ENCODE results near the gene ALDH18A1.

The ALDH18A1 gene

GRCh38 chr10:95574649-95575365, 81.7 kb downstream of the ALDH18A1 start:
- DNase-seq, result no peak

- no peak for DNase-seq
Observed at GRCh38 chr10:95573964-95574604, 82.4 kb downstream of the ALDH18A1 start.

- DNase-seq, result no peak
Observed at GRCh38 chr10:95573527-95573926, 83.0 kb downstream of the ALDH18A1 start.

DNA sequence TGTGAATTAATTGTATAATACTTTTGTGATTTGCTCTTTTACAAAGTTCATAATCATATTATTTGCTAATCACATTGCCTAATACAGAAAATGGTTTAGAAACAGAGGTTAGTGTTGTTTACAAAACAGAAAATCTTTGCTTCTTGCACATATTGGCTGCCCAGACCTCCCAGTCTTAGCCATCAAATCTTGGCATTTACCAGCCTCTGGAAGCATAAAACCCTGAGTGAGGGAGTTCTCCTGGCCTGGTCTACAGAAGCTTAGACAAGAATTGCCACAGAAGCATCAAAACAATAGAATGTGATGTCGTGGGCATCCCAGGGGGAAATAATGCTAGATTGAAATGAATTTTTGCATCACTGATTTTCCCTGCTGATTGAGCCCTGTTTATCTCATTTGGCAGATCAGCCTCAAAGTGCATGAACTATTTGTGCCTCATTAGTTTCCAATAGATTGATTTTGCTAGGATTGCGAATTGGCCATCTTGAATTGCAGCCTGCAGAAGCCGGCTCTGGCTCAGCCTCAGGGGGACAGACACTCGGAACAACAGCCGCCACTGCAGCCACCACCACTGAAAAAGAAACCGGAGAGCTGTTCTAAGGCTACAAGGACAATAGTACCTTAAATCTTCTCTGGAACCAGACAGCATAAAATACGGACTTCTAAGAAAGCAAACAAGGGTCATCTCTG, 84.2 kb downstream of the ALDH18A1 start:
- no peak for DNase-seq

DNA sequence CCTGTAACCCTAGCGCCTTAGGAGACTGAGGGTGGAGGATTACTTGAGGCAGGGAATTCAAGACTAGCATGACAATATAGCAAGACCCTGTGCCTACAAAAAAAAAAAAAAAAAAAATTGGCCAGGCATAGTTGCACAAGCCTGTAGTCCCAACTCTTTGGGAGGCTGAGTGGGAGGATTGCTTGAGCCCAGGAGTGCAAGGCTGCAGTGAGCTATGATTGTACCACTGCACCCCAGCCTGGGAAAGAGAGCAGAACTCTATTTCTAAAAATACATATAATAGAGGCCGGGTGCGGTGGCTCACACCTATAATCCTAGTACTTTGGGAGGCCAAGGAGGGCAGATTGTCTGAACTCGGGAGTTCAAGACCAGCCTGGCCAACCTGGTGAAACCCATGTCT, 85.1 kb downstream of the ALDH18A1 start:
- DNase-seq, result no peak

DNA sequence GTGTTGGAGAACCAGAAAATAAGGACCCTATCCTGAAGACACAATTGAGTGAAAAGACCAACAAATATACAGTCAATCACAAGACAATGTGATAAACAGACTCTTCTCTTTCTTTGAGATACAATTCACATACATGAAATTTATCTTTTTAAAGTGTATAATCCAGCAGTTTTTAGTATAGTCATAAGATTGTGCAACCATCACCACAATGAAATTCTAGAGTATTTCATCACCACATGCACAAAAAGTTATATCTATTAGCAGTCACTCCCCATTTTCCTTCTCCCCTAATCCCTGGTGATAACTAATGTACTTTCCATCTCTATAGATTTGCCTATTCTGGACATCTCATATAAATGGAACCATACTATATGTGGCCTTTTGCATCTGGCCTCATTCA, 87.1 kb downstream of the ALDH18A1 start:
- no peak for DNase-seq

DNA sequence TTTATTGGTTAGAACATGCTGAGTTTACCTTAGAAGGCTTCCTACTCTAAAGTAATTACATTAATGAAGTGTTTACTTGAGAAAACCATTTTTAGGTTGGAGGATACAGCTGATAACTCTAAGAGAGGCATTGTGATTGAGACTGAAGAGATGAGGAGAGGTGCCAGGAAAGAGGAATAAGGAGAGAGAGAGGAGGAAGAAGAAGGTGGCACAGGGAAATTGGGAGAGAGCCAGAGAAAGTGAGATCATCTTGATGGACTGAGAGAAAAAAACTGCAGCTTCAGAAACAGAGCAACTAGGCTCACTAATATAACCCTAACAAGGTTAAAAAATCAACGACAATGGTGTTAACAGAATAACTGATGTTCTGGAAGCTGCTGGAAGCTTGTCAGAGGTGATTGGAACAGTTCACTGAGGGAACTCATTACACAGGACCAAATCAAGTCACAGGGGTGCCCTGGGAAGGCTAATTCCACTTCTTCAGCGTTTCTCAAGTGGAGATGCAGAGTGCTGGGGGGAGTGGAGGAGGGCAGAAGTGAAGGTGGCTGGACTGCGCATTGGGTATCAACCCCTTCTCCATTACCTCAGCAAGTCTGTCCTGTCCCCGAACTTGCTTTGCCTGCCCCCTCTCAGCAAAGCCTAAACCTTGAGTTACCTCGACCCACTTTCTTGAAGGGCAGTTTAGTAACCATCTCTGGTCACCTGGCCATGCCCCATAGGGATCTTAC, 88.4 kb downstream of the ALDH18A1 start:
- DNase-seq, result no peak

- DNase-seq, result no peak
Observed at GRCh38 chr10:95566136-95566535, 90.4 kb downstream of the ALDH18A1 start.

- no peak for DNase-seq
Observed at GRCh38 chr10:95565336-95565735, 91.2 kb downstream of the ALDH18A1 start.

DNA sequence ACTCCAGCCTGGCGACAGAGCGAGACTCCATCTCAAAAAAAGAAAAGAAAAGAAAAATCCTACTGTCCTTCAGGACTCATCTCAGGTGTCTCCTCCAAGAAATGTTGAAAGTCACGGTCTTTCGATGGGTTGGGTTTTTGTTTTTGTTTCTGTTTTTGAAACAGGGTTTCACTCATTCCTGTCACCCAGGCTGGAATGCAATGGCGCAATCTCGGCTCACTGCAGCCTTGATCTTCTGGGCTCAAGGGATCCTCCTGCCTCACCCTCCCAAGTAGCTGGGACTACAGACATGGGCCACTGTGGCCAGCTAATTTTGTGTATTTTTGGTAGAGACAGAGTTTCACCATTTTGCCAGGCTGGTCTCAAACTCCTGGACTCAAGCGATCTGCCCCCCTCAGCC, 92.2 kb downstream of the ALDH18A1 start:
- DNase-seq, result no peak

DNA sequence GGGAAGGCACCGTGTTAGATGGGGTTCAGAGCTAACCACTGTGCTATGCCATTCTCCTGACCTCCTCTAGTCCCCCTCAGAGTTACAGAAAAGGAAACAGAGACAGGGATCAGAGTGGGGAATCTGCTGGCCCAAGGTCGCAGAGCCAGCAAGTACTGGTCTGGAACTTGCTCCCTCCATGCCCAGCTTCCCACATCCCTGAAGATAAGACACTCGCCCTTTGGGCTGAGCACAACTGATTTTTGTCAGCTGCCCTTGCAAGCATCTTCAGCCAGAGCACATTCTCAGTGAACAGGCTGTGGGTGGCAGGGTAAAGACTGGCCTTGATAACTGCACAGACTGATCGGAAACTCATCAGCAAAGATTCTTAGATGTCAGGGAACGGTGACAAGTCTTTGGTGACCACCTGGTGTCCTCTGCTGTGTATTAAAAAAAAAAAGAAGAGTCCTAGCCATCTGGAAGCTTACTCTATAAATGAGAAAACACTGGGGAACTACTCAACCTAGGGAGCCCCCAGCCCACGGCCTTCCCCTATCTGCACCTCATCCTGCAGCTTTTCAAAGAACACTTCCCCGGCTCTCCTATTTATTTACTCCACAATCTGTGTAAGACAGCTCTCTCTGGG, 94.1 kb downstream of the ALDH18A1 start:
- no peak for DNase-seq

GRCh38 chr10:95561864-95562177, 94.7 kb downstream of the ALDH18A1 start:
- DNase-seq, result no peak

GRCh38 chr10:95561177-95561863, 95.2 kb downstream of the ALDH18A1 start, which contains the start of gene SORBS1:
SORBS1 (minus strand) TSS chr10:95561371; CDS start chr10:95441135, 120,236 bp downstream.
- peak; percentile 68 to 69 for DNase-seq

DNA sequence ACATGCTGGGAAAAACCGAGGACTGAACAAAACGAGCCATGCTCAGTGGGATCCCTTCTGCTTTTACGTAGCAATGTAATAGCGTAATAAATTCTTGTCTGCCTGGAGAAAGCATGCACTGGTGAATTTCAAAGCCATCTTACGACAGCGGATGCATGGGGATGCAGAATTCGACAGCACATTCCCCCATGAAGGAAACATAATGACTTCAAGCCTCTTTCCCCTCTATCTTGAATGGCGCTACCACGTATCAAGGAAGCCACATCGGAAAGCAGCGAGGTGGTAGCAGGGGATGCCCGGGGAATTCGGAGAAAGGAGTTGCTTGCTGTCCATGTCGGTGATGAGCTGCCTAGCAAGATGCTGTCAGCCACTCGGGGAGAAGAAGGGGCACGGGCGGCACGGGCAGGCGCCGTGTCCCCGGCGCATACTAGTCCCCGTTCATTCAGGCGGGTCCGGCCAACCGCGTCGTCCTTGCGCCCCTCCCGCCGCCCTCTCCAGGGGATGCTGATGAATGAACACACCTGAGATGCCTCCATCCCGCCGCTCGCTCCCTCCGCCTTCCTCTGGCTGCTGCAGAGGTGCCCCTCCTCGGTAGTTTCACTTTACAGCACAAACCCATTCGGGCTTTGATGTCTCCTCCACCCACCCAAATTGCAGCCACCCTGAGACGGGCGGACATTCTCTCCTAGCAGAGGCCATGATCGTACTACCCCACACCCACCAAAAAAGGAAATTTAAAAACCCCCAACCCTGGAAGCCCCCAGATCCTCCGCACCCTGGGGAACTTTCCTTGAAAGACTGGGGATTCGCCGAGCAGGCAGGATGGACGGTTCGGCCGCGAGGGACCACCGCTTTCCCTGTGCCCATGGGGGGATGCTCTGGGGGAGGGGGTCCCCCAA, 96.0 kb downstream of the ALDH18A1 start:
- DNase-seq, result peak; percentile 37 to 40

GRCh38 chr10:95559896-95560277, 96.6 kb downstream of the ALDH18A1 start:
- no peak for DNase-seq

GRCh38 chr10:95559471-95559870, 97.0 kb downstream of the ALDH18A1 start:
- DNase-seq, result no peak

DNA sequence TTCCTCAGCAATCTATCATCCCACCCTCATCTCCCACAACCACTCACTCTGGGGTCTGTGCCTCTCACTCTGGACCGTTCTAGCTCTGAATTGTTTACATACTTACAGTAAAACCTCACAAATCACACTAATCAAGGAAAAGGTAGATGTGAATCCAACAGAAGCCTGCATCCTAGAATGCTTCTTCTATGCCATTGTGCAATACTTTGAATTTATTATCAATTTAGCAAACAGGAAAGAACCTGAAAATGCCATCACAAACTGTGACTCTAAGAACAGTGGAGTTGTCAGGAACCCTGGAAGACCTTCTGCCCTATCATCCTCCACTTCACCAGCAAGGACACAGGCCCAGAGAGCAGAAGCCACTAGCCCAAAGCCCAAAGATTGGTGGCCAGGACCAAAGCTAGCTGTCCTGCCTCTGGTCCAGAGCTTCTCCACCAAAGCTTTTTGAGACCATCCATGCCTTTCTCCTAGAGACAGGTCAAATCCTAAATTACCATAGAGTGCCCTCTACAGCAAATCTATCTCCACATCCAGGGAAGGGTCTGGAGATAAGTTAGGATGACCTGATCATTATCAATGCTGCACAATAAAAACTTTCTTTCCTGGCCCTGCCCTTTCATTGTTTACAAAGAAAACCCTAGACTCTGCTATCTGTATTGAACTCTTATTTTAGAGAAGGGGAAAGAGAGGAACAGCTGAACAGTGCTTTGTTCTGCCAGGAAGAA, 97.8 kb downstream of the ALDH18A1 start:
- no peak for DNase-seq

GRCh38 chr10:95556994-95557767, 99.3 kb downstream of the ALDH18A1 start:
- no peak for DNase-seq

Measured in activated CD4-positive, alpha-beta T cell treated with anti-CD3 and anti-CD28 coated beads, Interleukin-2, amount 50 U/mL, for 4 hours (primary cell).